Testis (tissue), 2 donors: Measurements from ENCODE around the gene RPAP2.

Experiments
- CTCF ChIP-seq, 3 experiments: fragments of 450-650 bp in 2 of 3; fragments of 200-600 bp in 1 of 3; sonication (generic) in 1 of 3; IDR thresholded peaks; one replicate each; pipeline ENCODE4 v1.5.1; 2016 to 2019; ENCODE audit warnings: antibody characterized with exemption in 3 of 3, mild to moderate bottlenecking in 2 of 3, moderate library complexity in 1 of 3
- POLR2A ChIP-seq: fragments of 450-650 bp; IDR thresholded peaks from one replicate; pipeline ENCODE4 v1.6.1; 2017; ENCODE audit warnings: antibody characterized with exemption, mild to moderate bottlenecking, moderate library complexity

- TF ChIP-seq CTCF (IDR thresholded peaks at IDR 0.05) (no peak), POLR2A (no peak)
These were observed 28.9 kb downstream of the RPAP2 start for GRCh38 chr1:92327794-92328193.
